Activated CD8-positive, alpha-beta T cell treated with anti-CD3 and anti-CD28 coated beads for 36 hours (primary cell): Measurements from ENCODE around the gene ZNF524. TPM values are rescaled to one million over a fixed set of nuclear protein-coding genes. Genes with fewer than 3 reads are reported as not detected.
A peak's percentile ranks its signal among the peaks of the same experiment; 100 is the strongest.

Experiments used
- ATAC-seq: fragments of 200-7000 bp; cut with Tn5 transposase; one replicate; pipeline ENCODE4 v1.10.0; 2021; ENCODE audit warnings: mild to moderate bottlenecking, moderate library complexity
- CTCF ChIA-PET: fragments of 350-600 bp; sonication (Branson Sonifier 250); formaldehyde crosslinking; loops from one replicate; lab custom pipeline; 2021; ENCODE audit warnings: antibody characterized with exemption; lab: Charles Lee
- POLR2A ChIA-PET: fragments of 350-600 bp; sonication (Branson Sonifier 250); formaldehyde crosslinking; loops from one replicate; lab custom pipeline; 2021; ENCODE audit warnings: antibody characterized with exemption; lab: Charles Lee
- DNase-seq: peaks from one replicate; pipeline ENCODE4 v3.0.0-alpha.2; 2020
- H3K27ac Mint-ChIP-seq: one replicate; pipeline ENCODE4 v1.8.0; 2021; ENCODE audit warnings: mild to moderate bottlenecking, mixed read lengths
- H3K27me3 Mint-ChIP-seq: one replicate; pipeline ENCODE4 v1.8.0; 2021; ENCODE audit warnings: mixed read lengths
- H3K36me3 Mint-ChIP-seq: one replicate; pipeline ENCODE4 v1.8.0; 2021; ENCODE audit warnings: low read depth, mixed read lengths
- H3K4me1 Mint-ChIP-seq: one replicate; pipeline ENCODE4 v1.8.0; 2021; ENCODE audit warnings: low read depth, mixed read lengths
- H3K4me3 Mint-ChIP-seq: one replicate; pipeline ENCODE4 v1.8.0; 2021; ENCODE audit warnings: mild to moderate bottlenecking, moderate library complexity, mixed read lengths
- H3K9me3 Mint-ChIP-seq: one replicate; pipeline ENCODE4 v1.8.0; 2021; ENCODE audit warnings: mixed read lengths
- CTCF ChIP-seq: fragments of 200-600 bp; IDR thresholded peaks from one replicate; pipeline ENCODE4 v1.8.0; 2022; ENCODE audit warnings: antibody characterized with exemption, mild to moderate bottlenecking
- intact Hi-C: fragments of 100-400 bp; cut with micrococcal nuclease; formaldehyde crosslinking; loops from one replicate; pipeline ENCODE4 v1.10.0; 2022
- total RNA-seq, 2 experiments: library from RNA; stranded (reverse); gene quantifications; one replicate each; pipeline ENCODE4 v1.2.3, GENCODE V29; 2021

The ZNF524 gene
- total RNA-seq, 2 experiments from 2014 or later, result 11.0 to 12.3 TPM

- ATAC-seq, result peak; percentile 16
- Mint-ChIP-seq H3K4me1 (peaks cover 34% of the 10 kb centered on the region), H3K4me3 (peak overlapping the region; percentile 52), H3K36me3 (no peaks in the 10 kb centered on the region), H3K9me3 (no peaks in the 10 kb centered on the region), H3K27ac (peak overlapping the region; percentile 69), H3K27me3 (peaks cover 6% of the 10 kb centered on the region)
- DNase-seq, result peak; percentile 70
- no peak for TF ChIP-seq CTCF
- CTCF ChIA-PET, result interaction anchor here (0.8 to 3.3 kb wide), 14 partner anchors 10 to 324 kb away, joined by 3 to 18 read pairs (median 4); partner anchors contain the start of genes FIZ1, U2AF2 and ZNF865
- intact Hi-C loops, result loop anchor here (5.0 kb wide), 1 partner anchor 109 kb away; no protein-coding TSS in a partner anchor
- POLR2A ChIA-PET, result interaction anchor here (0.9 to 1.4 kb wide), 5 partner anchors 13 to 112 kb away, joined by 3 to 5 read pairs (median 4); no protein-coding TSS in a partner anchor
Measured at GRCh38 chr19:55626350-55626749, 26.3 kb downstream of the ZNF524 start.

DNA sequence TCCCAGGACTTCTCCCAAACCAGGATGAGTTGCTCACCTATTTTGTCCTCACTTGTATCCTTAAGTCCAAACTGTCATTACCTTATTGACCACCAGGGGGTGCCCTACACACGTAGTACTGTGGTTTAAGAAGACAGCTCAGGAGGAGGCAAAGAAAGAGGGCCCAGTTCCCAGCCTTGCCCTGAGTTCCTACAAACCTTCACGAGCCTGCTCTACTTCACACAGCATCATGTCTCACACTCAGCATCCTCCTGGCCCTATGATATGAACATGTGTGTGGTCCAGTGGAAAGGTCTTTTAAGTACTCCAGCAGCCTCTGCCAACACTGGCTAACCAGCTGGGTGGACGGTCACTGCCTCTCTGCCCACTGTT lies 32.4 kb downstream of the ZNF524 start:
- ATAC-seq, result peak; percentile 55
- intact Hi-C loops, result no loop called here
- Mint-ChIP-seq H3K36me3 (peaks cover 23% of the 10 kb centered on the region), H3K4me3 (no peak overlapping the region), H3K27me3 (peaks cover 4% of the 10 kb centered on the region), H3K4me1 (peaks cover 34% of the 10 kb centered on the region), H3K27ac (peak overlapping the region; percentile 63), H3K9me3 (no peaks in the 10 kb centered on the region)
- CTCF ChIA-PET, result interaction anchor here (0.7 to 5.0 kb wide), 42 partner anchors 8 to 491 kb away, joined by 3 to 38 read pairs (median 4); partner anchors contain the start of genes CCDC106, FIZ1, ISOC2 and U2AF2
- TF ChIP-seq CTCF, result peak; percentile 75
- POLR2A ChIA-PET, result interaction anchor here (0.7 to 1.4 kb wide), 3 partner anchors 14 to 26 kb away, joined by 3 read pairs; no protein-coding TSS in a partner anchor
- peak; percentile 98 for DNase-seq

GRCh38 chr19:55633861-55634260 lies 33.8 kb downstream of the ZNF524 start:
- H3K27ac Mint-ChIP-seq, result peak overlapping the region; percentile 100
- intact Hi-C loops, result no loop called here
- H3K4me3 Mint-ChIP-seq, result peak overlapping the region; percentile 99
- H3K4me1 Mint-ChIP-seq, result peaks cover 44% of the 10 kb centered on the region
- POLR2A ChIA-PET, result interaction anchor here (0.7 to 1.9 kb wide), 5 partner anchors 9 to 119 kb away, joined by 3 to 6 read pairs (median 4); partner anchors contain the start of genes CCDC106 and FIZ1
- ATAC-seq, result no peak
- H3K9me3 Mint-ChIP-seq, result no peaks in the 10 kb centered on the region
- CTCF ChIA-PET, result interaction anchor here (0.7 to 5.0 kb wide), 17 partner anchors 9 to 183 kb away, joined by 3 to 38 read pairs (median 20); partner anchors contain the start of genes CCDC106, FIZ1, U2AF2 and ZNF524
- H3K27me3 Mint-ChIP-seq, result no peaks in the 10 kb centered on the region
- DNase-seq, result no peak
- peaks cover 32% of the 10 kb centered on the region for H3K36me3 Mint-ChIP-seq
- no peak for TF ChIP-seq CTCF

GRCh38 chr19:55635334-55635717 lies 35.2 kb downstream of the ZNF524 start:
- ChIA-PET CTCF (interaction anchor here (1.7 to 6.2 kb wide), 4 partner anchors 9 to 29 kb away, joined by 8 to 45 read pairs (median 18); partner anchors contain the start of genes CCDC106, U2AF2 and ZNF865), POLR2A (interaction anchor here (0.6 to 1.3 kb wide), 5 partner anchors 12 to 121 kb away, joined by 3 to 5 read pairs (median 3); partner anchors contain the start of genes CCDC106 and ZNF579)
- no peak for ATAC-seq
- Mint-ChIP-seq H3K4me3 (peak overlapping the region; percentile 99), H3K4me1 (peaks cover 53% of the 10 kb centered on the region), H3K27me3 (no peaks in the 10 kb centered on the region), H3K27ac (peak overlapping the region; percentile 100), H3K9me3 (peaks cover 4% of the 10 kb centered on the region), H3K36me3 (peaks cover 44% of the 10 kb centered on the region)
- DNase-seq, result no peak
- intact Hi-C loops, result no loop called here
- no peak for TF ChIP-seq CTCF
